ENCODE measurements around the gene DESI1. TPM values are rescaled to one million over a fixed set of nuclear protein-coding genes. Genes with fewer than 3 reads are reported as not detected.

Gene DESI1
- total and polyA plus RNA-seq, 2 donors (not counting 1 experiment from before 2014, with no cell fraction given), result 17.3 to 26.3 TPM

DNA sequence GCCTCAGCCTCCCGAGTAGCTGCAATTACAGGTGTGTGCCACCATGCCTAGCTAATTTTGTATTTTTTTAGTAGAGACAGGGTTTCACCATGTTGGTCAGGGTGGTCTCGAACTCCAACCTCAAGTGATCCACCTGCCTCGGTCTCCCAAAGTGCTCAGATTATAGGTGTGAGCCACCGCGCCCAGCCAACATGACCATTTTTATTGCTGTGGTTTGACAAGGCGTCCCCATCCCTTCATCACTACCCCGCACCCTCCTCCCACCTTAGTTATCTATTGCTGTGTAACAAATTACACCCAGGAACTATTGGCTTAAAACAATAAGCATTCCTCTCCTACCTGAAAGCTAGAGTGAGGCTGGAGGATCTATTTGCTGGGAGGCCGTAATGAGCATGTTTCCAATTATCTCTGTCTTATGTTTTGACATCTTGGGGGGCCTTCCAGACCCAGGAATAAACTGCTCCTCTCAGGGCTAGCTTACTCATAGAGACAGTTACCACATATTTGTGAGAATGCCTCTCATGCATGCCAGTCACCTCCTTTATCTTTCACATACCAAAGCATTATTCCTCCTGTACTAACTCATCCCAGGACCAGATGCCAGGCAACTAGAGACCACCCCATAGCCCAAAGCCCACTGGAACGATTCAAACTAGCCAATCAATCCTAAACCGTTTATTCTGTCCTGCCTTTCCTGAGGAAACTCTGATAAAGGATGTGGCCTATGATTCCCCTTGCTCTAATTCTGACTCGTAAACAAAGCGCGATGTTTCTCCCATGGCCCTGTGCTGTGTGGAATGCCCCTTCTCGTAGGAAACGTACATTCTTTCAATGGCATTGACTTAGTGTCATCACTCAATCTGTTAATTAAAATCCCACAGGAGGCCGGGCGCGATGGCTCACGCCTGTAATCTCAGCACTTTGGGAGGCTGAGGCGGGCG, 48.4 kb upstream of the DESI1 start:
- 92% methylated on average over 14 of the region's 21 CpGs for WGBS (ENCODE audit: insufficient coverage)
- ATAC-seq (ENCODE audit: low read depth), result no peak
- H3K27me3 ChIP-seq (replicated peaks in 1 of 4; ENCODE audit: control extremely low read depth in 1 of 4, control insufficient read depth in 3 of 4, insufficient read depth in 4 of 4, low read length in 3 of 4), result no peaks in the 10 kb centered on the region
- H4K20me1 ChIP-seq (ENCODE audit: control insufficient read depth, insufficient read depth, low read length, poor library complexity, severe bottlenecking), result no peaks in the 10 kb centered on the region
- no peak overlapping the region for H3K4me3 ChIP-seq (ENCODE audit: control extremely low read depth in 1 of 5, extremely low read depth in 1 of 5, insufficient read depth in 1 of 5, low read depth in 2 of 5, low read length in 4 of 5)
- no peak for DNase-seq
- H3K4me1 ChIP-seq (ENCODE audit: control insufficient read depth in 2 of 2, insufficient read depth in 2 of 2, low read length in 2 of 2), result peaks cover 0 to 13% of the 10 kb centered on the region in 2 donors
- intact Hi-C loops (cut with micrococcal nuclease), result loop anchor here (5.0 kb wide), 1 partner anchor 647 kb away; no protein-coding TSS in a partner anchor
- no peak overlapping the region for H3K9ac ChIP-seq (ENCODE audit: low read length)
- Mint-ChIP-seq H3K27ac (peak overlapping the region; percentile 37), H3K27me3 (no peaks in the 10 kb centered on the region), H3K9me3 (ENCODE audit: insufficient read depth) (no peaks in the 10 kb centered on the region), H3K4me3 (no peak overlapping the region), H3K4me1 (peaks cover 7% of the 10 kb centered on the region)
- CTCF ChIA-PET, result interaction anchor here (0.6 to 3.1 kb wide), 4 partner anchors 11 to 321 kb away, joined by 3 to 23 read pairs (median 4); partner anchors contain the start of gene MEI1
- no peaks in the 10 kb centered on the region for H3K9me3 ChIP-seq (ENCODE audit: control extremely low read depth in 1 of 3, control insufficient read depth in 2 of 3, insufficient read depth in 1 of 3, low read length in 2 of 3)
- POLR2A ChIA-PET, result interaction anchor here (0.6 to 0.7 kb wide), 2 partner anchors 136 to 275 kb away, joined by 5 to 6 read pairs; no protein-coding TSS in a partner anchor
- H3K36me3 ChIP-seq (replicated peaks in 1 of 2; ENCODE audit: control extremely low read depth in 1 of 2, control insufficient read depth in 1 of 2, extremely low read depth in 1 of 2, insufficient read depth in 2 of 2, low read length in 1 of 2), result peaks cover 5 to 34% of the 10 kb centered on the region in 2 experiments
- peaks cover 23% of the 10 kb centered on the region for H3K79me2 ChIP-seq (ENCODE audit: control insufficient read depth, insufficient read depth, low read length)
- H3K4me2 ChIP-seq (replicated peaks; ENCODE audit: low read depth, low read length, poor library complexity, severe bottlenecking), result no peak overlapping the region
- H3K27ac ChIP-seq (ENCODE audit: low read length in 2 of 2), result no peak overlapping the region
- TF ChIP-seq EZH2 (IDR thresholded peaks at IDR 0.05; ENCODE audit: borderline replicate concordance, insufficient read depth, low read depth, low read length, poor library complexity, severe bottlenecking), result no peak
- TF ChIP-seq, protein P1, sequence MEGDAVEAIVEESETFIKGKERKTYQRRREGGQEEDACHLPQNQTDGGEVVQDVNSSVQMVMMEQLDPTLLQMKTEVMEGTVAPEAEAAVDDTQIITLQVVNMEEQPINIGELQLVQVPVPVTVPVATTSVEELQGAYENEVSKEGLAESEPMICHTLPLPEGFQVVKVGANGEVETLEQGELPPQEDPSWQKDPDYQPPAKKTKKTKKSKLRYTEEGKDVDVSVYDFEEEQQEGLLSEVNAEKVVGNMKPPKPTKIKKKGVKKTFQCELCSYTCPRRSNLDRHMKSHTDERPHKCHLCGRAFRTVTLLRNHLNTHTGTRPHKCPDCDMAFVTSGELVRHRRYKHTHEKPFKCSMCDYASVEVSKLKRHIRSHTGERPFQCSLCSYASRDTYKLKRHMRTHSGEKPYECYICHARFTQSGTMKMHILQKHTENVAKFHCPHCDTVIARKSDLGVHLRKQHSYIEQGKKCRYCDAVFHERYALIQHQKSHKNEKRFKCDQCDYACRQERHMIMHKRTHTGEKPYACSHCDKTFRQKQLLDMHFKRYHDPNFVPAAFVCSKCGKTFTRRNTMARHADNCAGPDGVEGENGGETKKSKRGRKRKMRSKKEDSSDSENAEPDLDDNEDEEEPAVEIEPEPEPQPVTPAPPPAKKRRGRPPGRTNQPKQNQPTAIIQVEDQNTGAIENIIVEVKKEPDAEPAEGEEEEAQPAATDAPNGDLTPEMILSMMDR (IDR thresholded peaks at IDR 0.05), result no peak
- no peak overlapping the region for H2AFZ ChIP-seq (ENCODE audit: insufficient read depth, low read depth, low read length, poor library complexity, severe bottlenecking)

DNA sequence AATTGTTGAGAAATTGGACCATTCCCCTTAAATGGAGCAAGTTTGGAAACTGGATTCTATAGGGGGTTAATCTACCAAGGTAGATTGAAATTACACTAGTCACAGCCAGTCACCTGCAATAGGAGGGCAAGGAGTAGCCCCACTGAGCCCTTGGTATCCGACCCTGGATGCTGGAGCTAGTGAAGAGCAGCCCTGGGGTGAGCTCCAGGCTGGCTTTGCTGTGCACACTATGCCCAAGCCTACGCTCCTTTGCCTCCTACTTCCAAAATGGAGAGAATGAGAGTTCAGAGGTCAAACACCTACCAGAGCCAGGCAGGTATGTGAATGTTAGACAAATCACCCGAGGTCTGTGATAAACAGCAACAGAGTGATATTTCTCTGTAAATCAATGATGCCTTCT, 44.1 kb upstream of the DESI1 start:
- POLR2A ChIA-PET, result interaction anchor here (0.5 kb wide), 1 partner anchor 1255 kb away, joined by 5 read pairs; no protein-coding TSS in a partner anchor
- no peaks in the 10 kb centered on the region for H3K27me3 ChIP-seq (replicated peaks in 1 of 4; ENCODE audit: control extremely low read depth in 1 of 4, control insufficient read depth in 3 of 4, insufficient read depth in 4 of 4, low read length in 3 of 4)
- intact Hi-C loops (cut with micrococcal nuclease), result loop anchor here (5.0 kb wide), 1 partner anchor 643 kb away; no protein-coding TSS in a partner anchor
- no peak overlapping the region for H2AFZ ChIP-seq (ENCODE audit: insufficient read depth, low read depth, low read length, poor library complexity, severe bottlenecking)
- H3K27me3 Mint-ChIP-seq, result no peaks in the 10 kb centered on the region
- H3K9ac ChIP-seq (ENCODE audit: low read length), result no peak overlapping the region
- H3K36me3 ChIP-seq (replicated peaks in 1 of 2; ENCODE audit: control extremely low read depth in 1 of 2, control insufficient read depth in 1 of 2, extremely low read depth in 1 of 2, insufficient read depth in 2 of 2, low read length in 1 of 2), result peaks cover 2 to 54% of the 10 kb centered on the region in 2 experiments
- no peak overlapping the region for H3K4me3 ChIP-seq (ENCODE audit: control extremely low read depth in 1 of 5, extremely low read depth in 1 of 5, insufficient read depth in 1 of 5, low read depth in 2 of 5, low read length in 4 of 5)
- no peaks in the 10 kb centered on the region for H4K20me1 ChIP-seq (ENCODE audit: control insufficient read depth, insufficient read depth, low read length, poor library complexity, severe bottlenecking)
- H3K79me2 ChIP-seq (ENCODE audit: control insufficient read depth, insufficient read depth, low read length), result peaks cover 10% of the 10 kb centered on the region
- no peaks in the 10 kb centered on the region for H3K9me3 Mint-ChIP-seq (ENCODE audit: insufficient read depth)
- H3K9me3 ChIP-seq (ENCODE audit: control extremely low read depth in 1 of 3, control insufficient read depth in 2 of 3, insufficient read depth in 1 of 3, low read length in 2 of 3), result no peaks in the 10 kb centered on the region
- H3K4me1 Mint-ChIP-seq, result peaks cover 7% of the 10 kb centered on the region
- H3K4me3 Mint-ChIP-seq, result no peak overlapping the region
- H3K4me2 ChIP-seq (replicated peaks; ENCODE audit: low read depth, low read length, poor library complexity, severe bottlenecking), result no peak overlapping the region
- H3K4me1 ChIP-seq (ENCODE audit: control insufficient read depth in 2 of 2, insufficient read depth in 2 of 2, low read length in 2 of 2), result peaks cover 0 to 13% of the 10 kb centered on the region in 2 donors
- TF ChIP-seq, protein P1 (IDR thresholded peaks at IDR 0.05), result no peak
- no peak for TF ChIP-seq EZH2 (IDR thresholded peaks at IDR 0.05; ENCODE audit: borderline replicate concordance, insufficient read depth, low read depth, low read length, poor library complexity, severe bottlenecking)
- CTCF ChIA-PET, result no interaction called here
- ATAC-seq (ENCODE audit: low read depth), result no peak
- 95% methylated on average over 2 of the region's 3 CpGs for WGBS (ENCODE audit: insufficient coverage)
- H3K27ac Mint-ChIP-seq, result peak overlapping the region; percentile 59
- no peak for DNase-seq
- H3K27ac ChIP-seq (ENCODE audit: low read length in 2 of 2), result no peak overlapping the region

All from B cell (primary cell).